ENCODE data around the gene C1QTNF4.
"Not testable (repeated sequence)": the region's sequence is repeated elsewhere in the genome, so short reads cannot be mapped to it uniquely, and the experiment has no call there.

The C1QTNF4 gene

GRCh38 chr11:47551086-47551485 is 43.1 kb downstream of the C1QTNF4 start:
- DNase-seq (ENCODE audit: low read depth), result peak; percentile 62
- TF ChIP-seq POLR2A (IDR thresholded peaks at IDR 0.05; ENCODE audit: extremely low read depth, insufficient read length), result no peak
- peak; percentile 44 for TF ChIP-seq CTCF (IDR thresholded peaks at IDR 0.05; ENCODE audit: low read depth, low read length)
- H3K4me3 ChIP-seq (ENCODE audit: low read depth, low read length), result peak overlapping the region; percentile 77

- DNase-seq (ENCODE audit: low read depth), result peak; percentile 20
- peak overlapping the region; percentile 77 for H3K4me3 ChIP-seq (ENCODE audit: low read depth, low read length)
- no peak for TF ChIP-seq POLR2A (IDR thresholded peaks at IDR 0.05; ENCODE audit: extremely low read depth, insufficient read length)
- no peak for TF ChIP-seq MAX (IDR thresholded peaks at IDR 0.05; ENCODE audit: low read depth, low read length)
- TF ChIP-seq MYC (IDR thresholded peaks at IDR 0.05; ENCODE audit: low read depth, low read length), result no peak
Measured at GRCh38 chr11:47550288-47551047, 43.7 kb downstream of the C1QTNF4 start.

- not testable (repeated sequence) for DNase-seq (ENCODE audit: low read depth); H3K4me3 ChIP-seq (ENCODE audit: low read depth, low read length)
Measured at GRCh38 chr11:47546274-47546673, 47.9 kb downstream of the C1QTNF4 start.

- H3K4me3 ChIP-seq (ENCODE audit: low read depth, low read length), result no peak overlapping the region
- no peak for DNase-seq (ENCODE audit: low read depth)
- TF ChIP-seq POLR2A (IDR thresholded peaks at IDR 0.05; ENCODE audit: extremely low read depth, insufficient read length) (no peak), MAX (IDR thresholded peaks at IDR 0.05; ENCODE audit: low read depth, low read length) (no peak), CTCF (IDR thresholded peaks at IDR 0.05; ENCODE audit: low read depth, low read length) (no peak), MYC (IDR thresholded peaks at IDR 0.05; ENCODE audit: low read depth, low read length) (no peak)
Measured at GRCh38 chr11:47545298-47545697, 48.9 kb downstream of the C1QTNF4 start.

GRCh38 chr11:47541070-47541469 is 53.1 kb downstream of the C1QTNF4 start:
- TF ChIP-seq MAX (IDR thresholded peaks at IDR 0.05; ENCODE audit: low read depth, low read length), result no peak
- TF ChIP-seq CTCF (IDR thresholded peaks at IDR 0.05; ENCODE audit: low read depth, low read length), result no peak
- TF ChIP-seq MYC (IDR thresholded peaks at IDR 0.05; ENCODE audit: low read depth, low read length), result no peak
- TF ChIP-seq POLR2A (IDR thresholded peaks at IDR 0.05; ENCODE audit: extremely low read depth, insufficient read length), result no peak

GRCh38 chr11:47539681-47540039 is 54.6 kb downstream of the C1QTNF4 start:
- no peak for DNase-seq (ENCODE audit: low read depth)
- no peak overlapping the region for H3K4me3 ChIP-seq (ENCODE audit: low read depth, low read length)
- TF ChIP-seq POLR2A (IDR thresholded peaks at IDR 0.05; ENCODE audit: extremely low read depth, insufficient read length) (no peak), MAX (IDR thresholded peaks at IDR 0.05; ENCODE audit: low read depth, low read length) (no peak), CTCF (IDR thresholded peaks at IDR 0.05; ENCODE audit: low read depth, low read length) (no peak), MYC (IDR thresholded peaks at IDR 0.05; ENCODE audit: low read depth, low read length) (no peak)

More at GRCh38 chr11:47541070-47541469, 53.1 kb downstream of the C1QTNF4 start:
- no peak overlapping the region for H3K4me3 ChIP-seq (ENCODE audit: low read depth, low read length)
- DNase-seq (ENCODE audit: low read depth), result no peak

Measured in NB4 (cell line).